ENCODE data around the gene PCDHGA1.

DNA sequence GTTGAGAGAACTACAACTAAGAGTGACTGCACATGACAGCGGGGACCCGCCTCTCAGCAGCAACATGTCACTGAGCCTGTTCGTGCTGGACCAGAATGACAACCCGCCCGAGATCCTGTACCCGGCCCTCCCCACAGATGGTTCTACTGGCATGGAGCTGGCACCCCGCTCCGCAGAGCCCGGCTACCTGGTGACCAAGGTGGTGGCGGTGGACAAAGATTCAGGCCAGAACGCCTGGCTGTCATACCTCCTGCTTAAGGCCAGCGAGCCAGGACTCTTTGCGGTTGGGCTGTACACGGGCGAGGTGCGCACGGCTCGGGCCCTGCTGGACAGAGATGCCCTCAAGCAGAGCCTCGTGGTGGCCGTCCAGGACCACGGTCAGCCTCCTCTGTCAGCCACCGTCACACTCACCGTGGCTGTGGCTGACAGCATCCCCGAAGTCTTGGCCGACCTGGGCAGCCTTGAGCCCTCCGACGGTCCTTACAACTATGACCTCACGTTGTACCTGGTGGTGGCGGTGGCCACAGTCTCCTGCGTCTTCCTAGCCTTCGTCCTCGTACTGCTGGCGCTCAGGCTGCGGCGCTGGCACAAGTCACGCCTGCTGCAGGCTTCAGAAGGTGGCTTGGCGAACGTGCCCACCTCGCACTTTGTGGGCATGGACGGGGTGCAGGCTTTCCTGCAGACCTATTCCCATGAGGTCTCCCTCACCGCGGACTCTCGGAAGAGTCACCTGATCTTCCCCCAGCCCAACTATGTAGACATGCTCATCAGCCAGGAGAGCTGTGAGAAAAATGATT lies 54.4 kb downstream of the PCDHGA1 start:
- TF ChIP-seq FOXA1 (IDR thresholded peaks at IDR 0.05) (no peak), RAD21 (IDR thresholded peaks at IDR 0.05) (no peak), GABPA (IDR thresholded peaks at IDR 0.05 in 1 of 2, conservative IDR thresholded peaks at IDR 0.05 in 1 of 2) (no peak), HNF4A (conservative IDR thresholded peaks at IDR 0.05) (no peak), EGR1 (IDR thresholded peaks at IDR 0.05; ENCODE audit: low read depth in 2 of 2) (no peak), SP1 (IDR thresholded peaks at IDR 0.05) (no peak)
- TF ChIP-seq, protein P1, sequence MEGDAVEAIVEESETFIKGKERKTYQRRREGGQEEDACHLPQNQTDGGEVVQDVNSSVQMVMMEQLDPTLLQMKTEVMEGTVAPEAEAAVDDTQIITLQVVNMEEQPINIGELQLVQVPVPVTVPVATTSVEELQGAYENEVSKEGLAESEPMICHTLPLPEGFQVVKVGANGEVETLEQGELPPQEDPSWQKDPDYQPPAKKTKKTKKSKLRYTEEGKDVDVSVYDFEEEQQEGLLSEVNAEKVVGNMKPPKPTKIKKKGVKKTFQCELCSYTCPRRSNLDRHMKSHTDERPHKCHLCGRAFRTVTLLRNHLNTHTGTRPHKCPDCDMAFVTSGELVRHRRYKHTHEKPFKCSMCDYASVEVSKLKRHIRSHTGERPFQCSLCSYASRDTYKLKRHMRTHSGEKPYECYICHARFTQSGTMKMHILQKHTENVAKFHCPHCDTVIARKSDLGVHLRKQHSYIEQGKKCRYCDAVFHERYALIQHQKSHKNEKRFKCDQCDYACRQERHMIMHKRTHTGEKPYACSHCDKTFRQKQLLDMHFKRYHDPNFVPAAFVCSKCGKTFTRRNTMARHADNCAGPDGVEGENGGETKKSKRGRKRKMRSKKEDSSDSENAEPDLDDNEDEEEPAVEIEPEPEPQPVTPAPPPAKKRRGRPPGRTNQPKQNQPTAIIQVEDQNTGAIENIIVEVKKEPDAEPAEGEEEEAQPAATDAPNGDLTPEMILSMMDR (IDR thresholded peaks at IDR 0.05; ENCODE audit: low read depth, low read length, missing input control): no peak
- TF ChIP-seq, protein P2, sequence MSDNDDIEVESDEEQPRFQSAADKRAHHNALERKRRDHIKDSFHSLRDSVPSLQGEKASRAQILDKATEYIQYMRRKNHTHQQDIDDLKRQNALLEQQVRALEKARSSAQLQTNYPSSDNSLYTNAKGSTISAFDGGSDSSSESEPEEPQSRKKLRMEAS (IDR thresholded peaks at IDR 0.05): no peak

Data from liver (tissue), 3 donors.